GM19468 (cell line): Measurements from ENCODE around the gene GORASP2.

ENCODE experiments used
- ATAC-seq: cut with Tn5 transposase; IDR thresholded peaks from one replicate; pipeline ENCODE4 v1.9.1; 2021; ENCODE audit warnings: mild to moderate bottlenecking, moderate library complexity, moderate number of reproducible peaks; ENCODE audit not compliant: unreplicated experiment; ENCODE audit errors: extremely low read depth

The GORASP2 gene

GRCh38 chr2:170991398-170992182, 62.5 kb downstream of the GORASP2 start:
- no peak for ATAC-seq

DNA sequence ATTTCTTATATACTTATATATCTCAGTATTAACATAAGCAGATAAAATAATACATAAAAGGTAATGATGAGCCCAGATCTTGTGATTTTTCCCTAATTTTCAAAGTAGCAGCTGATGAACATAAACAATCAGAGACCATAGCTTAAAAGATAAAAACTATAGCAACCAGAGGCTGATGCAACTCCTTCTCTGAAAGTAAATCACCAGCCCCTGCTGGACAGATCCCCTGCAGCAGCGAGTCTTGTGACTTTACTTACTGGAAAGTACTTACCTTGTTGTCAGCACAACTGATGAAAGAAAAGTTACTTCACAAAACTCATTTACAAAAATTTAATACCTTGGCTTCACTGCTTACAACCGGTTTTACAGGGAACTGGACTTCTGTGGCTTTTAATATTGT, 67.3 kb downstream of the GORASP2 start:
- no peak for ATAC-seq

- ATAC-seq = no peak
Measured at GRCh38 chr2:170997893-170998597, 69.0 kb downstream of the GORASP2 start.

GRCh38 chr2:170999654-171000053, 70.6 kb downstream of the GORASP2 start:
- ATAC-seq = no peak

DNA sequence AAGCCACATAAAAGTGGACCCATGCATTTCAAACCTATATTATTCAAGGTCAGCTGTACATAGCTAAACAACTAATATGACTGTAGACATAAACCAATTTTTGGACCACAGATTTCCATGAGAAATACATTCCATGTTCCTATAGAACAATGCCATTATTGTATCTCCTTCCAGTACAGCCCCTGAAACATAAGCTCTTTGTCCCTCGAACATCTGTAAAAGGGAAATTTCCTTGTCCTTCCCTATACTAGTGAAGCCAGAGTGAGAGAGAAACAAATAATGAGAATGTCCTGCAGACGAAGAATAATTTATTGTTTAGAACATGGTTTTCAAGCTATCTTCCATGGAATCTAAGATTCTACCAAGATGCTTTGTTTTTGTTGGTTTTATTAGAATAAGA, 75.3 kb downstream of the GORASP2 start:
- no peak for ATAC-seq

DNA sequence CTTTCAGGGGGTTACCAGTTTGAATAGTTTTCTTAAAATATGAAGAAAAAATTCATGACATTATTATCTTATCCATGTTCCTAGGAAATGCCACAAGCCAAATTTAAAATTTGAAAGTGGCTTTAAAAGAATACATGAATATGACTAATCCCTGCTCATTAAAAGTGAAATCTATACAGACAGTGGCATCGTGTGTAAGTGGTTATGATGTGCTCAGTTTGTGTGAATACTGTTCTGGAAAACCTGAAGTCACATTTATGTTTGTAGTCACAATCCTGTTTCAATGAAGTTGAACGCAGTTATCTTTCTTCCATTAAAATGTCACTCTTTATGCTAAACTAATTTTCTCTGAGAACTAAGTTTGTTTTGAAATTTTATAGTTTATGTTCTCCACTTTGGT, 75.8 kb downstream of the GORASP2 start:
- ATAC-seq = no peak

GRCh38 chr2:171008550-171009205, 79.6 kb downstream of the GORASP2 start:
- ATAC-seq = no peak

DNA sequence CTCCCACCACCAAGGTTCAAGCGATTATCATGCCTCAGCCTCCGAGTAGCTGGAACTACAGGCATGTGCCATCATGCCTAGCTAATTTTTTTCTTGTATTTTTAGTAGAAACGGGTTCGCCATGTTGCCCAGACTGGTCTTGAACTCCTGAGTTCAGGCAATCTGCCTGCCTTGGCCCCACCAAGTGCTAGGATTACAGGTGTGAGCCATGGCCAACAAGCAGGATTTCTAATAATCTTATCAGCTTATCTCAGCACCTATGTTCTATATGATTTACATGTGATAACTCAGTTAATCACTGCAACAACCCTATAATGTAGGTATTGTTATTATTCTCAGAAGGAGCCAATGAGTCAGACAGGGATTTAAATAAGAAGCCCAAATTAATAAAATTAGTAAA, 80.3 kb downstream of the GORASP2 start:
- ATAC-seq = no peak

- no peak for ATAC-seq
Measured at GRCh38 chr2:171013851-171014250, 84.8 kb downstream of the GORASP2 start.

GRCh38 chr2:171016125-171016524, 87.1 kb downstream of the GORASP2 start:
- ATAC-seq = no peak
